Measurements from ENCODE around the gene SERPINA12.

DNA sequence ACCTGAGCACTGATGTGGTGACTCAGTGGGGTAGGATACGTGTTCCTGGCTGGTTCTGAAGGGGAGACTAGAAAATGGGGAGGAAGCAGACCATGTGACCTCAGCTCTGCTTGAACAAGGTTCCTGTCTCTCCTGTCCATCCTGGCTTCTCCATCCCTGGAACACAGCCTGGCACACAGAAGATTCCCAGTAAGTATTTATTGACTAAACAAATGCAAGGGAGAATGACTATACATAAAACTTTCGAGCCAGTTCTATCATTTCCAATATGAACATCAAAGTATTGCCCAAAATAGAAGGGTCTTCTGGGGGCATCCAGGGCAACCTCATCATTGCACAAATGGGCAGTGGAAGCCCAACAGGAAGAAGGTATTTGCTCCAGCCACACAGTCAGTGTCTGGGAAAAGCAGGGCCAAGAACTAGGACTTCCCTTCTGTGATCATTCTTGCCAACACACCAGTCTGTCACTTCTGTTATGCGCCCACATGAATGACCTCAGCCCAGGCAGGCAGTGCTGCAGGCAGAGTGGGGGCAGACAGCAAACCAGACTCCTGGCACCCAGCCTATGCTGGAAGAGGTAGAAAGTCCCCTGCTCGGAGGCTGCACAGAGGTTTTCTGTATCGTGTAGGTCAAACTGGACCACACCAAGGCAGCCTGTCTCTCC lies 27.7 kb downstream of the SERPINA12 start:
- TF ChIP-seq POLR2AphosphoS5 (IDR thresholded peaks at IDR 0.05; ENCODE audit: borderline replicate concordance, low read depth, low read length) (no peak), EZH2 (IDR thresholded peaks at IDR 0.05) (no peak)

All from SK-N-MC (cell line).